NT2/D1 (cell line): ENCODE measurements around the gene ARMC6.

Experiments
- SUZ12 ChIP-seq: IDR thresholded peaks from 2 replicates; pipeline ENCODE4 v1.6.1; 2011; ENCODE audit not compliant: insufficient read length, insufficient read depth; ENCODE audit errors: extremely low read depth
- YY1 ChIP-seq: IDR thresholded peaks from 2 replicates; pipeline ENCODE4 v1.6.1; 2011; ENCODE audit not compliant: insufficient read length, insufficient read depth

GRCh38 chr19:19039901-19040300 is 6.5 kb downstream of the ARMC6 start:
- TF ChIP-seq YY1 (no peak), SUZ12 (no peak)
